ENCODE results near the gene WRAP53. TPM values are rescaled to one million over a fixed set of nuclear protein-coding genes. Genes with fewer than 3 reads are reported as not detected.

The WRAP53 gene
- total and polyA plus RNA-seq, 2 of the 13 experiments (the other 11 are each of a cell fraction or from before 2014, with no cell fraction given): 7.0 to 19.5 TPM

- intact Hi-C loops (cut with micrococcal nuclease; ENCODE audit: unreplicated experiment) (no loop called here), in situ Hi-C loops (cut with HindIII; ENCODE audit: extremely low pct_ligation_motif_present, low pct_unique_long_range_greater_than_20kb) (no loop called here)
- H3K4me1 ChIP-seq (ENCODE audit: insufficient read depth, low read length): no peaks in the 10 kb centered on the region
- no TSS peak for BruUV-seq (replicated peaks)
- no peaks in the 10 kb centered on the region for H3K9me3 ChIP-seq (ENCODE audit: low read length)
- ATAC-seq (no peak), DNase-seq (ENCODE audit: low spot score) (no peak), FAIRE-seq (no peak)
- no peak overlapping the region for H3K9ac ChIP-seq (ENCODE audit: insufficient read depth, low read depth, low read length)
- H3K27me3 ChIP-seq (ENCODE audit: control insufficient read depth in 1 of 2, insufficient read depth in 2 of 2, low read length in 2 of 2): no peaks in the 10 kb centered on the region
- 89% methylated on average over 7 of the region's 10 CpGs for WGBS (ENCODE audit: low lambda C conversion rate)
- no peak overlapping the region for H3K27ac ChIP-seq (ENCODE audit: extremely low read length, insufficient read depth, low read length)
- peaks cover 10 to 14% of the 10 kb centered on the region in 2 experiments; a peak in 4 of 5 replicates for H3K36me3 ChIP-seq (replicated peaks in 1 of 2; ENCODE audit: control insufficient read depth in 1 of 2, insufficient read depth in 2 of 2, low read length in 2 of 2)
- POLR2A ChIA-PET: interaction anchor here (1.2 to 2.1 kb wide), 2 partner anchors 19 to 40 kb away, joined by 5 to 7 read pairs; partner anchors contain the start of genes SAT2, TP53 and WRAP53
- H2AFZ ChIP-seq (ENCODE audit: low read length): no peak overlapping the region
- CTCF ChIA-PET (ENCODE audit: low intra/inter-chr PET ratio, low total read pairs): no interaction called here
- no peak for TF ChIP-seq HDAC1 (CRISPR knock-in tag; IDR thresholded peaks at IDR 0.05)
- TF ChIP-seq SRSF9 (IDR thresholded peaks at IDR 0.05; ENCODE audit: borderline replicate concordance, insufficient read depth, low read depth, low read length, poor library complexity, severe bottlenecking): no peak
- peak; percentile 34 for TF ChIP-seq AGO2 (optimal IDR thresholded peaks at IDR 0.05; ENCODE audit: low read depth, low read length)
- no peak for TF ChIP-seq ZBTB10 (CRISPR knock-in tag; IDR thresholded peaks at IDR 0.05; ENCODE audit: borderline replicate concordance)
- no peak for TF ChIP-seq HNF4G (IDR thresholded peaks at IDR 0.05; ENCODE audit: borderline replicate concordance, low read depth, low read length)
- no peak for TF ChIP-seq HNF4G (CRISPR knock-in tag; IDR thresholded peaks at IDR 0.05; ENCODE audit: borderline replicate concordance, low read depth)
- 0 out of 2 replicates have a peak, but pooled peaks have one; percentile 7 for TF ChIP-seq POLR2G (IDR thresholded peaks at IDR 0.05; ENCODE audit: low read depth, low read length)
- TF ChIP-seq ZNF776 (CRISPR knock-in tag; IDR thresholded peaks at IDR 0.05): no peak
- no peak overlapping the region for H3K4me3 ChIP-seq (replicated peaks in 1 of 3; ENCODE audit: insufficient read depth in 1 of 3, low read depth in 2 of 3, low read length in 3 of 3)
- no peaks in the 10 kb centered on the region for H3K79me2 ChIP-seq (ENCODE audit: insufficient read depth, low read length)
- H3K4me2 ChIP-seq (ENCODE audit: low read depth, low read length): no peak overlapping the region
- H4K20me1 ChIP-seq (ENCODE audit: insufficient read depth, low read length): no peaks in the 10 kb centered on the region
Measured at GRCh38 chr17:7667656-7668406, 20.4 kb upstream of the WRAP53 start.
